Subcutaneous adipose tissue (tissue), 4 donors: ENCODE results near the gene STK26. TPM values are rescaled to one million over a fixed set of nuclear protein-coding genes. Genes with fewer than 3 reads are reported as not detected.

Experiments
- total RNA-seq, 4 donors: library from RNA; depleted of rRNA; stranded (reverse); fragments of >200 nt; gene quantifications; one replicate each; pipeline ENCODE4 v1.1.0, GENCODE V29; 2016
- TF ChIP-seq, protein P1 (sequence below): fragments of 450-650 bp; IDR thresholded peaks from one replicate; pipeline ENCODE4 v1.5.1; 2016; ENCODE audit warnings: low read depth, mild to moderate bottlenecking, control low read depth, antibody characterized with exemption, moderate library complexity

STK26 gene
- total RNA-seq, 4 donors from 2014 or later: 5.4 to 8.4 (median 7.3) TPM

- TF ChIP-seq, protein P1, sequence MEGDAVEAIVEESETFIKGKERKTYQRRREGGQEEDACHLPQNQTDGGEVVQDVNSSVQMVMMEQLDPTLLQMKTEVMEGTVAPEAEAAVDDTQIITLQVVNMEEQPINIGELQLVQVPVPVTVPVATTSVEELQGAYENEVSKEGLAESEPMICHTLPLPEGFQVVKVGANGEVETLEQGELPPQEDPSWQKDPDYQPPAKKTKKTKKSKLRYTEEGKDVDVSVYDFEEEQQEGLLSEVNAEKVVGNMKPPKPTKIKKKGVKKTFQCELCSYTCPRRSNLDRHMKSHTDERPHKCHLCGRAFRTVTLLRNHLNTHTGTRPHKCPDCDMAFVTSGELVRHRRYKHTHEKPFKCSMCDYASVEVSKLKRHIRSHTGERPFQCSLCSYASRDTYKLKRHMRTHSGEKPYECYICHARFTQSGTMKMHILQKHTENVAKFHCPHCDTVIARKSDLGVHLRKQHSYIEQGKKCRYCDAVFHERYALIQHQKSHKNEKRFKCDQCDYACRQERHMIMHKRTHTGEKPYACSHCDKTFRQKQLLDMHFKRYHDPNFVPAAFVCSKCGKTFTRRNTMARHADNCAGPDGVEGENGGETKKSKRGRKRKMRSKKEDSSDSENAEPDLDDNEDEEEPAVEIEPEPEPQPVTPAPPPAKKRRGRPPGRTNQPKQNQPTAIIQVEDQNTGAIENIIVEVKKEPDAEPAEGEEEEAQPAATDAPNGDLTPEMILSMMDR: no peak
Measured at GRCh38 chrX:132094164-132094563, 71.1 kb downstream of the STK26 start.

GRCh38 chrX:132101206-132101605, 78.1 kb downstream of the STK26 start:
- TF ChIP-seq, protein P1: no peak

GRCh38 chrX:132101799-132102198, 78.7 kb downstream of the STK26 start:
- TF ChIP-seq, protein P1: no peak

DNA sequence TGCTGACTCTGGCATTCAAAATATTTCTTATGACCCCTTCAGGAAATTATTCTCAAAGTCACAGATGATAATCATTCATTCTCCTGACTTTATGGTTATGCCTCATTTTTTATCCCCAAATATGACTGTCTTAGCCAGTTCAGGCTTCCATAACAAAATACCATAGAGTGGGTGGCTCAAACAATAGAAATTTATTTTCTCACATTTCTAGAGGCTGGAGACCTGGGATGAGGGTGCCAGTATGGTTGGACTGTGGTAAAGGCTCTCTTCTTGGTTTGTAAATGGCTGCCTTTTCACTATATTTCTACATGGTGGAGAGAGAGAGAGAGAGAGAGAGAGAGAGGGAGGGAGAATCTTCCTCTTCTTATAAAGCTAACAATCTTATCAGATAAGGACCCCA, 84.2 kb downstream of the STK26 start:
- TF ChIP-seq, protein P1: no peak

GRCh38 chrX:132114607-132115006, 91.5 kb downstream of the STK26 start:
- TF ChIP-seq, protein P1: no peak

GRCh38 chrX:132115792-132116191, 92.7 kb downstream of the STK26 start:
- TF ChIP-seq, protein P1: no peak

- TF ChIP-seq, protein P1: no peak
Measured at GRCh38 chrX:132118358-132118757, 95.3 kb downstream of the STK26 start.

- TF ChIP-seq, protein P1: no peak
Measured at GRCh38 chrX:132119283-132119682, 96.2 kb downstream of the STK26 start.
